ENCODE data around the gene PDE9A.

The PDE9A gene

GRCh38 chr21:42770717-42771502, 117.5 kb downstream of the PDE9A start:
- no peaks in the 10 kb centered on the region for H3K9me3 ChIP-seq (ENCODE audit: control extremely low read depth in 1 of 5, control insufficient read depth in 4 of 5, insufficient read depth in 2 of 5, low read depth in 1 of 5, low read length in 4 of 5)
- ChIA-PET CTCF (interaction anchor here (1.5 kb wide), 1 partner anchor 48 kb away, joined by 3 read pairs; no protein-coding TSS in a partner anchor), POLR2A (no interaction called here)
- no peak overlapping the region for H3K27ac ChIP-seq (ENCODE audit: insufficient read depth in 1 of 2, low read depth in 1 of 2, low read length in 2 of 2, poor library complexity in 1 of 2, severe bottlenecking in 2 of 2)
- no peak overlapping the region for H3K4me3 ChIP-seq (ENCODE audit: control insufficient read depth in 1 of 7, extremely low read depth in 1 of 7, insufficient read depth in 4 of 7, low read depth in 2 of 7, low read length in 6 of 7)
- no peaks in the 10 kb centered on the region for H3K36me3 ChIP-seq (ENCODE audit: control insufficient read depth in 4 of 4, insufficient read depth in 4 of 4, low read length in 3 of 4)
- H3K4me1 ChIP-seq (ENCODE audit: control extremely low read depth in 1 of 4, control insufficient read depth in 4 of 4, insufficient read depth in 4 of 4, low read length in 3 of 4): no peaks in the 10 kb centered on the region
- 98% methylated on average over 27 of the region's 27 CpGs for WGBS (ENCODE audit: insufficient coverage)
- no peak for DNase-seq
- H3K27me3 ChIP-seq (replicated peaks in 2 of 5; ENCODE audit: control insufficient read depth in 4 of 5, insufficient read depth in 5 of 5, low read length in 4 of 5): no peaks in the 10 kb centered on the region

GRCh38 chr21:42771503-42771805, 118.0 kb downstream of the PDE9A start:
- Histone ChIP-seq H3K36me3 (ENCODE audit: control insufficient read depth in 4 of 4, insufficient read depth in 4 of 4, low read length in 3 of 4) (no peaks in the 10 kb centered on the region), H3K27ac (ENCODE audit: insufficient read depth in 1 of 2, low read depth in 1 of 2, low read length in 2 of 2, poor library complexity in 1 of 2, severe bottlenecking in 2 of 2) (no peak overlapping the region), H3K4me3 (ENCODE audit: control insufficient read depth in 1 of 7, extremely low read depth in 1 of 7, insufficient read depth in 4 of 7, low read depth in 2 of 7, low read length in 6 of 7) (no peak overlapping the region), H3K27me3 (replicated peaks in 2 of 5; ENCODE audit: control insufficient read depth in 4 of 5, insufficient read depth in 5 of 5, low read length in 4 of 5) (no peaks in the 10 kb centered on the region), H3K9me3 (ENCODE audit: control extremely low read depth in 1 of 5, control insufficient read depth in 4 of 5, insufficient read depth in 2 of 5, low read depth in 1 of 5, low read length in 4 of 5) (no peaks in the 10 kb centered on the region), H3K4me1 (ENCODE audit: control extremely low read depth in 1 of 4, control insufficient read depth in 4 of 4, insufficient read depth in 4 of 4, low read length in 3 of 4) (no peaks in the 10 kb centered on the region)
- WGBS (ENCODE audit: insufficient coverage): 98% methylated on average over 11 of the region's 12 CpGs
- DNase-seq: no peak
- CTCF ChIA-PET: interaction anchor here (1.5 kb wide), 1 partner anchor 47 kb away, joined by 3 read pairs; no protein-coding TSS in a partner anchor
- POLR2A ChIA-PET: no interaction called here

DNA sequence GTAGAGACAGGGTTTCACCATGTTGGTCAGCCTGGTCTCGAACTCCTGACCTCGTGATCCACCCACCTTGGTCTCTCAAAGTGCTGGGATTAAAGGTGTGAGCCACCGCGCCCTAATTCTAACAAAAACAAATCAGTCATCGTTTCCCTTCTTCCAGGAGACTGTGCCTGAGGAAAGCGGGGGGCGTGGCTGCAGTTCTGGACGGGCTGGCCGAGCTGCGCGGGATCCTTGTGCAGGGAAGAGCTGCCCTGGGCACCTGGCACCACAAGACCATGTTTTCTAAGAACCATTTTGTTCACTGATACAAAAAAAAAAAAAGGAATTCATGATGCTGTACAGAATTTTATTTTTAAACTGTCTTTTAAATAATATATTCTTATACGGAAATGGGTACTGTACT, 121.7 kb downstream of the PDE9A start:
- WGBS (ENCODE audit: insufficient coverage): 95% methylated on average over 11 of the region's 12 CpGs
- Histone ChIP-seq H3K4me3 (ENCODE audit: control insufficient read depth in 1 of 7, extremely low read depth in 1 of 7, insufficient read depth in 4 of 7, low read depth in 2 of 7, low read length in 6 of 7) (no peak overlapping the region), H3K27me3 (replicated peaks in 2 of 5; ENCODE audit: control insufficient read depth in 4 of 5, insufficient read depth in 5 of 5, low read length in 4 of 5) (peaks cover 0 to 5% (median 0%) of the 10 kb centered on the region in 5 experiments), H3K9me3 (ENCODE audit: control extremely low read depth in 1 of 5, control insufficient read depth in 4 of 5, insufficient read depth in 2 of 5, low read depth in 1 of 5, low read length in 4 of 5) (no peaks in the 10 kb centered on the region), H3K4me1 (ENCODE audit: control extremely low read depth in 1 of 4, control insufficient read depth in 4 of 4, insufficient read depth in 4 of 4, low read length in 3 of 4) (peaks cover 0 to 3% (median 1%) of the 10 kb centered on the region in 4 experiments), H3K27ac (ENCODE audit: insufficient read depth in 1 of 2, low read depth in 1 of 2, low read length in 2 of 2, poor library complexity in 1 of 2, severe bottlenecking in 2 of 2) (no peak overlapping the region), H3K36me3 (ENCODE audit: control insufficient read depth in 4 of 4, insufficient read depth in 4 of 4, low read length in 3 of 4) (no peaks in the 10 kb centered on the region)
- DNase-seq: no peak
- ChIA-PET CTCF (no interaction called here), POLR2A (no interaction called here)

DNA sequence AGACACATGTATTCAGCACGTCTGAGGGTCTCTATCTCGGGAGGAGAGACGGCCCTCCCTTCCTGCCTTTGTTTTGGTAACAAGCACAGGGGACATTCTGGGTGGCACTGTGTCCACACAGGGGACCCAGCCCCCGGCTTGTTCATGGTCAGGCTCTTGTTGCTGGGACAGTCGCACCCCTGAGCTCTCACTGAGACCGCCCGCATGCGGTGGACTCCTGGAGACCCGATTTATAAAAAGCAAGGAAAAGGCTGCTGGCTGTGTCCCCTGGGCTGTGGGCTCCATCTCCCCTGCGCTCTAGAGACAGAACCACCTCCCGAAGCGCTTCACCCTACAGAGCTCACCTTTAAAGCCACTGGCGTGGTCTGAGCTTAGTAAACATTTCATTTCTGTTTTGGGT, 122.5 kb downstream of the PDE9A start:
- no peak overlapping the region for H3K27ac ChIP-seq (ENCODE audit: insufficient read depth in 1 of 2, low read depth in 1 of 2, low read length in 2 of 2, poor library complexity in 1 of 2, severe bottlenecking in 2 of 2)
- no peaks in the 10 kb centered on the region for H3K36me3 ChIP-seq (ENCODE audit: control insufficient read depth in 4 of 4, insufficient read depth in 4 of 4, low read length in 3 of 4)
- POLR2A ChIA-PET: no interaction called here
- H3K4me3 ChIP-seq (ENCODE audit: control insufficient read depth in 1 of 7, extremely low read depth in 1 of 7, insufficient read depth in 4 of 7, low read depth in 2 of 7, low read length in 6 of 7): no peak overlapping the region
- CTCF ChIA-PET: no interaction called here
- H3K4me1 ChIP-seq (ENCODE audit: control extremely low read depth in 1 of 4, control insufficient read depth in 4 of 4, insufficient read depth in 4 of 4, low read length in 3 of 4): peaks cover 0 to 5% (median 1%) of the 10 kb centered on the region in 4 experiments
- DNase-seq: no peak
- no peaks in the 10 kb centered on the region for H3K9me3 ChIP-seq (ENCODE audit: control extremely low read depth in 1 of 5, control insufficient read depth in 4 of 5, insufficient read depth in 2 of 5, low read depth in 1 of 5, low read length in 4 of 5)
- WGBS (ENCODE audit: insufficient coverage): 94% methylated on average over 13 of the region's 13 CpGs
- H3K27me3 ChIP-seq (replicated peaks in 2 of 5; ENCODE audit: control insufficient read depth in 4 of 5, insufficient read depth in 5 of 5, low read length in 4 of 5): peaks cover 0 to 12% (median 4%) of the 10 kb centered on the region in 5 experiments

GRCh38 chr21:42777064-42777756, 123.8 kb downstream of the PDE9A start:
- Histone ChIP-seq H3K4me1 (ENCODE audit: control extremely low read depth in 1 of 4, control insufficient read depth in 4 of 4, insufficient read depth in 4 of 4, low read length in 3 of 4) (peaks cover 0 to 14% (median 10%) of the 10 kb centered on the region in 4 experiments), H3K9me3 (ENCODE audit: control extremely low read depth in 1 of 5, control insufficient read depth in 4 of 5, insufficient read depth in 2 of 5, low read depth in 1 of 5, low read length in 4 of 5) (no peaks in the 10 kb centered on the region), H3K27me3 (replicated peaks in 2 of 5; ENCODE audit: control insufficient read depth in 4 of 5, insufficient read depth in 5 of 5, low read length in 4 of 5) (peaks cover 0 to 19% (median 4%) of the 10 kb centered on the region in 5 experiments), H3K36me3 (ENCODE audit: control insufficient read depth in 4 of 4, insufficient read depth in 4 of 4, low read length in 3 of 4) (no peaks in the 10 kb centered on the region), H3K4me3 (ENCODE audit: control insufficient read depth in 1 of 7, extremely low read depth in 1 of 7, insufficient read depth in 4 of 7, low read depth in 2 of 7, low read length in 6 of 7) (no peak overlapping the region), H3K27ac (ENCODE audit: insufficient read depth in 1 of 2, low read depth in 1 of 2, low read length in 2 of 2, poor library complexity in 1 of 2, severe bottlenecking in 2 of 2) (no peak overlapping the region)
- ChIA-PET POLR2A (no interaction called here), CTCF (no interaction called here)
- no peak for DNase-seq
- 97% methylated on average over 14 of the region's 18 CpGs for WGBS (ENCODE audit: insufficient coverage)

- CTCF ChIA-PET: no interaction called here
- POLR2A ChIA-PET: no interaction called here
- Histone ChIP-seq H3K4me3 (ENCODE audit: control insufficient read depth in 1 of 7, extremely low read depth in 1 of 7, insufficient read depth in 4 of 7, low read depth in 2 of 7, low read length in 6 of 7) (no peak overlapping the region), H3K4me1 (ENCODE audit: control extremely low read depth in 1 of 4, control insufficient read depth in 4 of 4, insufficient read depth in 4 of 4, low read length in 3 of 4) (peaks cover 0 to 20% (median 12%) of the 10 kb centered on the region in 4 experiments), H3K27me3 (replicated peaks in 2 of 5; ENCODE audit: control insufficient read depth in 4 of 5, insufficient read depth in 5 of 5, low read length in 4 of 5) (peaks cover 0 to 19% (median 4%) of the 10 kb centered on the region in 5 experiments), H3K27ac (ENCODE audit: insufficient read depth in 1 of 2, low read depth in 1 of 2, low read length in 2 of 2, poor library complexity in 1 of 2, severe bottlenecking in 2 of 2) (no peak overlapping the region), H3K36me3 (ENCODE audit: control insufficient read depth in 4 of 4, insufficient read depth in 4 of 4, low read length in 3 of 4) (no peaks in the 10 kb centered on the region), H3K9me3 (ENCODE audit: control extremely low read depth in 1 of 5, control insufficient read depth in 4 of 5, insufficient read depth in 2 of 5, low read depth in 1 of 5, low read length in 4 of 5) (no peaks in the 10 kb centered on the region)
- WGBS (ENCODE audit: insufficient coverage): 75% methylated on average over 18 of the region's 21 CpGs
- DNase-seq: no peak
Observed at GRCh38 chr21:42777757-42778344, 124.4 kb downstream of the PDE9A start.

GRCh38 chr21:42779431-42779861, 126.0 kb downstream of the PDE9A start:
- no peak for DNase-seq
- Histone ChIP-seq H3K27ac (ENCODE audit: insufficient read depth in 1 of 2, low read depth in 1 of 2, low read length in 2 of 2, poor library complexity in 1 of 2, severe bottlenecking in 2 of 2) (no peak overlapping the region), H3K9me3 (ENCODE audit: control extremely low read depth in 1 of 5, control insufficient read depth in 4 of 5, insufficient read depth in 2 of 5, low read depth in 1 of 5, low read length in 4 of 5) (no peaks in the 10 kb centered on the region), H3K27me3 (replicated peaks in 2 of 5; ENCODE audit: control insufficient read depth in 4 of 5, insufficient read depth in 5 of 5, low read length in 4 of 5) (peaks cover 0 to 19% (median 4%) of the 10 kb centered on the region in 5 experiments), H3K4me3 (ENCODE audit: control insufficient read depth in 1 of 7, extremely low read depth in 1 of 7, insufficient read depth in 4 of 7, low read depth in 2 of 7, low read length in 6 of 7) (no peak overlapping the region), H3K4me1 (ENCODE audit: control extremely low read depth in 1 of 4, control insufficient read depth in 4 of 4, insufficient read depth in 4 of 4, low read length in 3 of 4) (peaks cover 0 to 30% (median 24%) of the 10 kb centered on the region in 4 experiments), H3K36me3 (ENCODE audit: control insufficient read depth in 4 of 4, insufficient read depth in 4 of 4, low read length in 3 of 4) (no peaks in the 10 kb centered on the region)
- 100% methylated on average over 6 of the region's 10 CpGs for WGBS (ENCODE audit: insufficient coverage)
- POLR2A ChIA-PET: no interaction called here
- CTCF ChIA-PET: no interaction called here
